H9 (cell line): ENCODE results near the gene FBXO11. TPM values are rescaled to one million over a fixed set of nuclear protein-coding genes. Genes with fewer than 3 reads are reported as not detected.

Experiments
- DNase-seq: peaks from one replicate; pipeline ENCODE4 v3.0.0-alpha.2; 2017
- H2AFZ ChIP-seq: one replicate; pipeline ENCODE4 v1.6.1; 2013; ENCODE audit warnings: mild to moderate bottlenecking, low read length, control low read depth, moderate library complexity
- H2AK5ac ChIP-seq: 2 replicates; pipeline ENCODE4 v1.6.1; 2013; ENCODE audit warnings: low read length, control low read depth, mixed read lengths; ENCODE audit not compliant: insufficient read length
- H2BK120ac ChIP-seq: one replicate; pipeline ENCODE4 v1.6.1; 2013; ENCODE audit warnings: low read depth, mild to moderate bottlenecking, low read length, control low read depth, inconsistent platforms; ENCODE audit not compliant: poor library complexity, severe bottlenecking
- H2BK12ac ChIP-seq: 2 replicates; pipeline ENCODE4 v1.6.1; 2013; ENCODE audit warnings: low read length, control low read depth, mixed read lengths, low read depth; ENCODE audit not compliant: insufficient read length
- H2BK15ac ChIP-seq: 2 replicates; pipeline ENCODE4 v1.6.1; 2013; ENCODE audit warnings: low read depth, low read length, control low read depth
- H2BK20ac ChIP-seq: one replicate; pipeline ENCODE4 v1.6.1; 2013; ENCODE audit warnings: low read depth, mild to moderate bottlenecking, low read length, control low read depth, inconsistent platforms; ENCODE audit not compliant: poor library complexity, severe bottlenecking
- H2BK5ac ChIP-seq: 2 replicates; pipeline ENCODE4 v1.6.1; 2013; ENCODE audit warnings: low read length, control low read depth, mixed read lengths; ENCODE audit not compliant: insufficient read length
- H3K14ac ChIP-seq: 2 replicates; pipeline ENCODE4 v1.6.1; 2013; ENCODE audit warnings: low read length, control low read depth; ENCODE audit not compliant: insufficient read depth
- H3K18ac ChIP-seq: 2 replicates; pipeline ENCODE4 v1.6.1; 2013; ENCODE audit warnings: low read depth, mild to moderate bottlenecking, mixed read lengths, low read length, control low read depth; ENCODE audit not compliant: insufficient read length
- H3K23ac ChIP-seq: 2 replicates; pipeline ENCODE4 v1.6.1; 2013; ENCODE audit warnings: low read length, control low read depth, mixed read lengths, low read depth; ENCODE audit not compliant: insufficient read length
- H3K23me2 ChIP-seq: 2 replicates; pipeline ENCODE4 v1.6.1; 2013; ENCODE audit warnings: low read depth, mild to moderate bottlenecking, mixed read lengths, low read length, control low read depth; ENCODE audit not compliant: insufficient read length, poor library complexity, severe bottlenecking
- H3K27ac ChIP-seq: 2 replicates; pipeline ENCODE4 v1.5.1; 2013; ENCODE audit warnings: low read length, control low read depth, mixed read lengths, low read depth; ENCODE audit not compliant: insufficient read length
- H3K27me3 ChIP-seq: 2 replicates; pipeline ENCODE4 v1.6.1; 2013; ENCODE audit warnings: low read length, control low read depth, inconsistent platforms; ENCODE audit not compliant: insufficient read depth
- H3K4ac ChIP-seq: 2 replicates; pipeline ENCODE4 v1.6.1; 2013; ENCODE audit warnings: low read depth, mild to moderate bottlenecking, control low read depth, inconsistent platforms, low read length, moderate library complexity
- H3K4me1 ChIP-seq: 2 replicates; pipeline ENCODE4 v1.6.1; 2013; ENCODE audit warnings: low read length, control low read depth, inconsistent platforms; ENCODE audit not compliant: insufficient read depth
- H3K4me2 ChIP-seq: 2 replicates; pipeline ENCODE4 v1.6.1; 2013; ENCODE audit warnings: low read length, control low read depth, mixed read lengths; ENCODE audit not compliant: insufficient read length, insufficient read depth
- H3K56ac ChIP-seq: 2 replicates; pipeline ENCODE4 v1.6.1; 2013; ENCODE audit warnings: low read depth, mild to moderate bottlenecking, mixed read lengths, low read length, control low read depth; ENCODE audit not compliant: insufficient read length
- H3K79me1 ChIP-seq: 2 replicates; pipeline ENCODE4 v1.6.1; 2013; ENCODE audit warnings: low read depth, mild to moderate bottlenecking, moderate library complexity, low read length, control low read depth, inconsistent platforms; ENCODE audit not compliant: insufficient read depth, poor library complexity, severe bottlenecking
- H3K79me2 ChIP-seq: 2 replicates; pipeline ENCODE4 v1.6.1; 2013; ENCODE audit warnings: low read length, control low read depth, inconsistent platforms; ENCODE audit not compliant: insufficient read depth
- H3K9ac ChIP-seq: 2 replicates; pipeline ENCODE4 v1.6.1; 2013; ENCODE audit warnings: low read length, control low read depth, mixed read lengths; ENCODE audit not compliant: insufficient read length; ENCODE audit errors: extremely low read depth
- H3K9me3 ChIP-seq: one replicate; pipeline ENCODE4 v1.6.1; 2013; ENCODE audit warnings: low read depth, low read length, inconsistent platforms; ENCODE audit not compliant: control insufficient read depth
- H3T11ph ChIP-seq: one replicate; pipeline ENCODE4 v1.6.1; 2013; ENCODE audit warnings: mild to moderate bottlenecking, low read length, control low read depth, inconsistent platforms
- H4K20me1 ChIP-seq: one replicate; pipeline ENCODE4 v1.6.1; 2013; ENCODE audit not compliant: control insufficient read depth, insufficient read length, insufficient read depth
- H4K5ac ChIP-seq: 2 replicates; pipeline ENCODE4 v1.6.1; 2013; ENCODE audit warnings: low read depth, mild to moderate bottlenecking, mixed read lengths, low read length, control low read depth; ENCODE audit not compliant: insufficient read length
- H4K8ac ChIP-seq: replicated peaks from 2 replicates; pipeline ENCODE4 v1.6.1; 2013; ENCODE audit warnings: low read length, control low read depth, mixed read lengths, low read depth; ENCODE audit not compliant: insufficient read length
- H4K91ac ChIP-seq: 2 replicates; pipeline ENCODE4 v1.6.1; 2013; ENCODE audit warnings: low read depth, mild to moderate bottlenecking, moderate library complexity, mixed read lengths, low read length, control low read depth; ENCODE audit not compliant: insufficient read length
- H3K27ac Mint-ChIP-seq, 3 experiments: 2 replicates in 2 of 3; 3 replicates in 1 of 3; pipeline ENCODE4 v1.8.0; 2020 to 2021; ENCODE audit warnings: mixed read lengths in 3 of 3, mild to moderate bottlenecking in 1 of 3, moderate library complexity in 1 of 3
- H3K27me3 Mint-ChIP-seq: 2 replicates; pipeline ENCODE4 v1.8.0; 2021; ENCODE audit warnings: low read depth, mild to moderate bottlenecking, moderate library complexity, mixed read lengths
- H3K36me3 Mint-ChIP-seq, 3 experiments: 2 replicates in 2 of 3; 3 replicates in 1 of 3; pipeline ENCODE4 v1.8.0; 2020 to 2021; ENCODE audit warnings: low read depth in 3 of 3, mixed read lengths in 3 of 3; ENCODE audit not compliant: insufficient read depth in 1 of 3
- H3K4me1 Mint-ChIP-seq, 2 experiments: 2 replicates each; pipeline ENCODE4 v1.8.0; 2020; ENCODE audit warnings: mixed read lengths in 2 of 2
- H3K4me3 Mint-ChIP-seq, 2 experiments: 2 replicates in 1 of 2; 3 replicates in 1 of 2; pipeline ENCODE4 v1.8.0; 2020 to 2021; ENCODE audit warnings: mild to moderate bottlenecking in 2 of 2, mixed read lengths in 2 of 2, moderate library complexity in 1 of 2
- H3K9me3 Mint-ChIP-seq, 2 experiments: 2 replicates in 1 of 2; 3 replicates in 1 of 2; pipeline ENCODE4 v1.8.0; 2020; ENCODE audit warnings: mild to moderate bottlenecking in 2 of 2, mixed read lengths in 2 of 2, moderate library complexity in 1 of 2
- WGBS: extraction: QIAGEN DNeasy Blood & Tissue Kit; methylation state at CpG from one replicate; pipeline ENCODE4 v1.1.7; 2013; ENCODE audit warnings: missing lambda C conversion rate, low lambda C conversion rate, mixed read lengths; ENCODE audit not compliant: insufficient read length; ENCODE audit errors: extremely low coverage; 5-methylcytosine and 5-hydroxymethylcytosine counted together
- total RNA-seq: library from RNA; stranded (reverse); gene quantifications from 2 replicates; pipeline ENCODE4 v1.2.1, GENCODE V29; 2021
- TF ChIP-seq, protein P1 (sequence below): fragments of 200-600 bp; sonication (generic); conservative IDR thresholded peaks from 3 replicates; pipeline ENCODE4 v1.8.0; 2021; ENCODE audit warnings: antibody characterized with exemption, mild to moderate bottlenecking

Gene FBXO11
- total RNA-seq, 1 experiment from 2014 or later: 68.8 TPM

DNA sequence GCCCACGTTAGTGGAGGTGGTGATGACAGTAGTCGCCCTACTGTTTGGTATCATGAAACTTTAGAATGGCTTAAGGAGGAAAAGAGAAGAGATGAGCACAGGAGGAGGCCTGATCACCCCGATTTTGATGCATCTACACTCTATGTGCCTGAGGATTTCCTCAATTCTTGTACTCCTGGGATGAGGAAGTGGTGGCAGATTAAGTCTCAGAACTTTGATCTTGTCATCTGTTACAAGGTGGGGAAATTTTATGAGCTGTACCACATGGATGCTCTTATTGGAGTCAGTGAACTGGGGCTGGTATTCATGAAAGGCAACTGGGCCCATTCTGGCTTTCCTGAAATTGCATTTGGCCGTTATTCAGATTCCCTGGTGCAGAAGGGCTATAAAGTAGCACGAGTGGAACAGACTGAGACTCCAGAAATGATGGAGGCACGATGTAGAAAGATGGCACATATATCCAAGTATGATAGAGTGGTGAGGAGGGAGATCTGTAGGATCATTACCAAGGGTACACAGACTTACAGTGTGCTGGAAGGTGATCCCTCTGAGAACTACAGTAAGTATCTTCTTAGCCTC, 107.2 kb downstream of the FBXO11 start:
- H3K23me2 ChIP-seq: no peaks in the 10 kb centered on the region
- H3K27ac ChIP-seq: no peak overlapping the region
- Mint-ChIP-seq H3K36me3 (peaks cover 71 to 98% (median 93%) of the 10 kb centered on the region in 3 experiments), H3K4me1 (no peaks in the 10 kb centered on the region; a peak in 1 of 4 replicates), H3K9me3 (no peaks in the 10 kb centered on the region; a peak in 1 of 5 replicates), H3K4me3 (no peak overlapping the region), H3K27me3 (no peaks in the 10 kb centered on the region), H3K27ac (peak overlapping the region in 1 of 3 experiments; percentile 76; a peak in 1 of 7 replicates)
- peaks cover 16% of the 10 kb centered on the region for H3K79me1 ChIP-seq
- no peak overlapping the region for H4K8ac ChIP-seq
- H3K14ac ChIP-seq: no peak overlapping the region
- no peaks in the 10 kb centered on the region for H3K4me1 ChIP-seq
- H2BK12ac ChIP-seq: no peak overlapping the region
- no CpG with 5 or more reads among the region's 6 CpGs for WGBS
- H3K23ac ChIP-seq: no peak overlapping the region
- H4K5ac ChIP-seq: no peak overlapping the region
- no peak overlapping the region for H4K91ac ChIP-seq
- H2BK120ac ChIP-seq: no peak overlapping the region
- H3K79me2 ChIP-seq: peaks cover 14% of the 10 kb centered on the region; the same call in 1 of the 2 replicates
- H2BK15ac ChIP-seq: no peak overlapping the region
- no peak overlapping the region for H3K9ac ChIP-seq
- no peaks in the 10 kb centered on the region for H4K20me1 ChIP-seq
- H3K4me2 ChIP-seq: no peak overlapping the region
- no peak overlapping the region for H3K56ac ChIP-seq
- H3K27me3 ChIP-seq: no peaks in the 10 kb centered on the region
- no peak overlapping the region for H3K4ac ChIP-seq
- H2AFZ ChIP-seq: no peak overlapping the region
- no peak overlapping the region for H3K18ac ChIP-seq
- no peak overlapping the region for H2BK5ac ChIP-seq
- H2BK20ac ChIP-seq: no peak overlapping the region
- DNase-seq: no peak
- TF ChIP-seq, protein P1, sequence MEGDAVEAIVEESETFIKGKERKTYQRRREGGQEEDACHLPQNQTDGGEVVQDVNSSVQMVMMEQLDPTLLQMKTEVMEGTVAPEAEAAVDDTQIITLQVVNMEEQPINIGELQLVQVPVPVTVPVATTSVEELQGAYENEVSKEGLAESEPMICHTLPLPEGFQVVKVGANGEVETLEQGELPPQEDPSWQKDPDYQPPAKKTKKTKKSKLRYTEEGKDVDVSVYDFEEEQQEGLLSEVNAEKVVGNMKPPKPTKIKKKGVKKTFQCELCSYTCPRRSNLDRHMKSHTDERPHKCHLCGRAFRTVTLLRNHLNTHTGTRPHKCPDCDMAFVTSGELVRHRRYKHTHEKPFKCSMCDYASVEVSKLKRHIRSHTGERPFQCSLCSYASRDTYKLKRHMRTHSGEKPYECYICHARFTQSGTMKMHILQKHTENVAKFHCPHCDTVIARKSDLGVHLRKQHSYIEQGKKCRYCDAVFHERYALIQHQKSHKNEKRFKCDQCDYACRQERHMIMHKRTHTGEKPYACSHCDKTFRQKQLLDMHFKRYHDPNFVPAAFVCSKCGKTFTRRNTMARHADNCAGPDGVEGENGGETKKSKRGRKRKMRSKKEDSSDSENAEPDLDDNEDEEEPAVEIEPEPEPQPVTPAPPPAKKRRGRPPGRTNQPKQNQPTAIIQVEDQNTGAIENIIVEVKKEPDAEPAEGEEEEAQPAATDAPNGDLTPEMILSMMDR: no peak
- no peak overlapping the region for H3T11ph ChIP-seq
- no peak overlapping the region for H2AK5ac ChIP-seq
- H3K9me3 ChIP-seq: no peaks in the 10 kb centered on the region
